Breast epithelium (tissue), 4 donors: Measurements from ENCODE around the gene FUT3. TPM values are rescaled to one million over a fixed set of nuclear protein-coding genes. Genes with fewer than 3 reads are reported as not detected.

ENCODE experiments used
- DNase-seq, 2 donors: peaks; one replicate each; pipeline ENCODE4 v3.0.0-alpha.2; 2019; ENCODE audit warnings: low spot score in 2 of 2
- H3K27ac ChIP-seq, 2 donors: fragments of 200-600 bp; sonication (generic) in 1 of 2; one replicate each; pipeline ENCODE4 v1.5.1; 2016 to 2019; ENCODE audit warnings: mild to moderate bottlenecking in 1 of 2
- H3K27me3 ChIP-seq, 2 donors: fragments of 200-600 bp; sonication (generic) in 1 of 2; one replicate each; pipeline versions ENCODE4 v1.5.1 to v1.6.0; 2017 to 2019; ENCODE audit warnings: control low read depth in 1 of 2, mild to moderate bottlenecking in 1 of 2
- H3K36me3 ChIP-seq: fragments of 200-600 bp; one replicate; pipeline ENCODE4 v1.5.1; 2019
- H3K4me1 ChIP-seq, 2 donors: fragments of 200-600 bp; sonication (generic); one replicate each; pipeline ENCODE4 v1.5.1; 2016 to 2019; ENCODE audit warnings: control low read depth in 1 of 2
- H3K4me3 ChIP-seq, 3 donors: fragments of 200-600 bp; sonication (generic); 1 replicate in 2 of 3; 2 replicates in 1 of 3; pipeline ENCODE4 v1.5.1; 2016 to 2019; ENCODE audit warnings: mild to moderate bottlenecking in 3 of 3, moderate library complexity in 2 of 3
- H3K9me3 ChIP-seq, 2 donors: fragments of 200-600 bp; sonication (generic) in 1 of 2; one replicate each; pipeline ENCODE4 v1.5.1; 2016 to 2019; ENCODE audit warnings: control low read depth in 1 of 2
- POLR2A ChIP-seq: fragments of 450-650 bp; IDR thresholded peaks from one replicate; pipeline ENCODE4 v1.6.1; 2016; ENCODE audit warnings: antibody characterized with exemption, mild to moderate bottlenecking, moderate library complexity
- POLR2AphosphoS5 ChIP-seq, 3 donors: sonication (generic); formaldehyde crosslinking; IDR thresholded peaks; one replicate each; pipeline ENCODE4 v1.6.1; 2017; ENCODE audit warnings: antibody characterized with exemption in 3 of 3
- intact Hi-C: fragments of 100-400 bp; cut with DNase I; formaldehyde crosslinking; loops from one replicate; pipeline ENCODE4 v1.15.1; 2023; ENCODE audit warnings: low total_unique reads
- total RNA-seq, 3 donors: library from RNA; depleted of rRNA; stranded (reverse); fragments of >200 nt; gene quantifications; one replicate each; pipeline ENCODE4 v1.1.0, GENCODE V29; 2016
- TF ChIP-seq, protein P1 (sequence below), 3 donors: fragments of 450-650 bp; IDR thresholded peaks; one replicate each; pipeline ENCODE4 v1.5.1; 2016 to 2017; ENCODE audit warnings: antibody characterized with exemption in 3 of 3, mild to moderate bottlenecking in 3 of 3, moderate library complexity in 3 of 3

Gene FUT3
- total RNA-seq, 3 donors from 2014 or later = 1.3 to 2.9 TPM; not detected in 1

DNA sequence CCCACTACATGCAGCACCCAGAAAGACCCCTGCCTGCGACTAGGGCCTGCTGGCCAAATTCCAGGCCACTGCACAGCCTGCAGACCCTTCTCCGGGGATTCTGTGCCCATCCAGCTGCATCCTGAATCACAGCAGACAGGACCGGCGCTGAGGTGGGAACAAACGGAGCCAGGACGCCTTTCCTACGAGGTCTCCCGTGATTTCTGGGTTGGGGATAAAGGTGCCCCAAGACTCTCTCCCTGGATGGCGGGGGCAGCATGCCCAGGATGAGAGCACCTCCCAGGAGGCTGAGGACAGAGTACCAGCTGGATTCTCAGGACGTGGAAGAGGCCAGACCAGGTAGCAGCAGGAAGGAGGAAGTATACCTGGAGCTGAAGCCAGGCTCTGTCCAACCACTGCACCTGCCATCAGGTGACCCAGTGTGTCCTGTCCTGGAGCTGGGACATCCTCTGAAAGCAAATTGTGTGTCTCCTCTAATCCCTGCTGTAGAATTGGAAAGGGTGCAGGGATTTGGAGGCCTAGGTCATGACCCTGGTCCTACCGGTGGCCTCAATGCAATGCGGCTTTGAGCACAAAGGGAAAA lies 22.5 kb upstream of the FUT3 start:
- no peak for DNase-seq

DNA sequence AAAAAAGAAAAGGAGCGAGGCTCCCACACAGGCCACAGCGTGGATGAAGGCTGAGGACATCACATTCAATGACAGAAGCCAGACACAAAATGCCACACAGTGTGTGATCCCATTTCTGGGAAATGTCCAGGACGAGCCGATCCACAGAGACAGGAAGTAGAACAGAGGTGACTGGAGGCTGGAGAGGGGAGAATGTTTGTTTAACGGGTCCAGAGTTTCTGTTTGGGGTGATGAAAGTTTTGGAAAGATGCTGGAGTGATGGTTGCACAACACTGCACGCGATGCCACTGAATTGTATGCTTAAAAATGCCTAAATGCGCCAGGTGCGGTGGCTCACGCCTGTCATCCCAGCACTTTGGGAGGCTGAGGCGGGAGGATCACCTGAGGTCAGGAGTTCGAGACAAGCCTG lies 19.7 kb upstream of the FUT3 start:
- no peaks in the 10 kb centered on the region for H3K4me1 ChIP-seq
- no peak overlapping the region for H3K27ac ChIP-seq
- intact Hi-C loops = no loop called here
- no peak for DNase-seq
- no peak overlapping the region for H3K4me3 ChIP-seq
- no peaks in the 10 kb centered on the region for H3K27me3 ChIP-seq
- no peaks in the 10 kb centered on the region for H3K36me3 ChIP-seq
- TF ChIP-seq POLR2AphosphoS5 (IDR thresholded peaks at IDR 0.05) = no peak
- TF ChIP-seq POLR2A = no peak
- TF ChIP-seq, protein P1, sequence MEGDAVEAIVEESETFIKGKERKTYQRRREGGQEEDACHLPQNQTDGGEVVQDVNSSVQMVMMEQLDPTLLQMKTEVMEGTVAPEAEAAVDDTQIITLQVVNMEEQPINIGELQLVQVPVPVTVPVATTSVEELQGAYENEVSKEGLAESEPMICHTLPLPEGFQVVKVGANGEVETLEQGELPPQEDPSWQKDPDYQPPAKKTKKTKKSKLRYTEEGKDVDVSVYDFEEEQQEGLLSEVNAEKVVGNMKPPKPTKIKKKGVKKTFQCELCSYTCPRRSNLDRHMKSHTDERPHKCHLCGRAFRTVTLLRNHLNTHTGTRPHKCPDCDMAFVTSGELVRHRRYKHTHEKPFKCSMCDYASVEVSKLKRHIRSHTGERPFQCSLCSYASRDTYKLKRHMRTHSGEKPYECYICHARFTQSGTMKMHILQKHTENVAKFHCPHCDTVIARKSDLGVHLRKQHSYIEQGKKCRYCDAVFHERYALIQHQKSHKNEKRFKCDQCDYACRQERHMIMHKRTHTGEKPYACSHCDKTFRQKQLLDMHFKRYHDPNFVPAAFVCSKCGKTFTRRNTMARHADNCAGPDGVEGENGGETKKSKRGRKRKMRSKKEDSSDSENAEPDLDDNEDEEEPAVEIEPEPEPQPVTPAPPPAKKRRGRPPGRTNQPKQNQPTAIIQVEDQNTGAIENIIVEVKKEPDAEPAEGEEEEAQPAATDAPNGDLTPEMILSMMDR (IDR thresholded peaks at IDR 0.05) = no peak
- no peaks in the 10 kb centered on the region for H3K9me3 ChIP-seq

More for the DNA sequence above, 22.5 kb upstream of the FUT3 start:
- Histone ChIP-seq H3K27me3 (peaks cover 0 to 4% of the 10 kb centered on the region in 2 donors), H3K4me1 (peaks cover 0 to 3% of the 10 kb centered on the region in 2 donors), H3K9me3 (no peaks in the 10 kb centered on the region), H3K27ac (no peak overlapping the region), H3K36me3 (no peaks in the 10 kb centered on the region), H3K4me3 (no peak overlapping the region)
- TF ChIP-seq POLR2AphosphoS5 (IDR thresholded peaks at IDR 0.05) (no peak), POLR2A (no peak)
- TF ChIP-seq, protein P1 (IDR thresholded peaks at IDR 0.05) = no peak
- intact Hi-C loops = no loop called here

DNA sequence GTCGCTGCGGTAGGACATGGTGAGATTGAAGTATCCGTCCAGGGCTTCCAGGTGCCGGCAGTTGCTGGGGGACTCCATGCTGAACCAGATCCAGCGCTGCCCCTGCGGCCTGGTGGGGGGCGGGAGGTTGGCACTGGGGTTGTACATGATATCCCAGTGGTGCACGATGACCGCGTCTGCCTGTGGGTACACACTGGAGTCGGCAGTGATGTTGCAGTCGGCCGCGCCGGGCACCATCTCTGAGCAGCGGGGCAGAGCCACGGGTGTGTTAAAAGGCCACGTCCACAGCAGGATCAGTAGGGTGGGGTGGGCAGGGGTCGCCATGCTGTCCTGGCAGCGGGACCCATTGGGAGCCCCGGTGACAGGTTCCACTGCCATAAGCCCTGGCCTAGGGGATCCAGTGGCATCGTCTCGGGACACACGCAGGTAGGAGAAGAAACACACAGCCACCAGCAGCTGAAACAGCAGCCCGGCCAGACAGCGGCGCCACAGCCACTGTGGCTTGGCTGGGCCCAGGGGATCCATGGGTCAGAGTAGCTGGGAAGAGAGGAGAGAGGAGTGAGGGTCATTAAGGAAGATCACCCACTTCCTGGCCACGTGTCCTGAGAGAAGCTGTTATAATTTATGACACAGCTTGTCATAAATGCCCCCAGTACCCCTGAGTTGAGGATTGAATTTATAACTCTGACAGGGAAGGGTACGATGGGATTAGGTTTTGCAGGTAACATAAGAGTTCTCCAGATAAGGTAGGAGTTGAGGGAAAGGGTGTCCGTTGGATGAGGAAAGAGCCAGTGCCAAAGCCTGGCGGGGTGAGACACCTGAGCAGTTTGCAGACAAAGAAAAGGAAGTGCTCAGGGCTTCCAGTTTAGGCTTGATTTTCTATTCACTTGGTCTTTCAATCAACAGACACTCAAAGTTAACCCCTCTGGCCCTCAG lies 16.2 kb upstream of the FUT3 start:
- Histone ChIP-seq H3K27me3 (no peaks in the 10 kb centered on the region), H3K36me3 (no peaks in the 10 kb centered on the region), H3K27ac (no peak overlapping the region), H3K4me1 (no peaks in the 10 kb centered on the region), H3K4me3 (no peak overlapping the region), H3K9me3 (no peaks in the 10 kb centered on the region)
- TF ChIP-seq POLR2A = no peak
- TF ChIP-seq, protein P1 (IDR thresholded peaks at IDR 0.05) = no peak
- no peak for TF ChIP-seq POLR2AphosphoS5 (IDR thresholded peaks at IDR 0.05)
- no peak for DNase-seq
- intact Hi-C loops = no loop called here

DNA sequence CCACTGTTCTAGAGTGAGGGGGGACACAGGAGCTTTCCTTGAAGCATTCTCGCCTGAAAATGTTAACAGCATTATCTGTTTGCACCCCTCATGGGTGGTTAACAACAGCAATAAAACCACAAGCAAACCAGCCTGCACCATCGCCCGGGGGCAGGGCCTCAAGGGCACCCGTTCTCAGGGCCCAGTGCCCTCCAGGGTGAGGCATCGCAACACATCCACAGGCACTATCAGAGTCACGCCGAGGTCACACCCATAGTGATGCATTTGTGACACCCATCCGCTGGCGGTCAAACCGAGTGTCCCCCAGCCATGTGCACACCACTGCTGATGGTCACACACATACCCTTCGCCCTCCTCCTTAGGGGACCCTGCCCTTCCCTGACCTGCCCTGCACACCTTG lies 14.5 kb upstream of the FUT3 start:
- DNase-seq = no peak
- intact Hi-C loops = no loop called here
- Histone ChIP-seq H3K27ac (no peak overlapping the region), H3K36me3 (no peaks in the 10 kb centered on the region), H3K27me3 (no peaks in the 10 kb centered on the region), H3K4me1 (no peaks in the 10 kb centered on the region), H3K4me3 (no peak overlapping the region), H3K9me3 (no peaks in the 10 kb centered on the region)
- TF ChIP-seq POLR2AphosphoS5 (IDR thresholded peaks at IDR 0.05) (no peak), POLR2A (no peak)
- TF ChIP-seq, protein P1 (IDR thresholded peaks at IDR 0.05) = no peak
